ENCODE data around the gene CD274. TPM values are rescaled to one million over a fixed set of nuclear protein-coding genes. Genes with fewer than 3 reads are reported as not detected.

Gene CD274
- total RNA-seq, 3 donors from 2014 or later, result 2.6 to 5.4 (median 3.4) TPM

DNA sequence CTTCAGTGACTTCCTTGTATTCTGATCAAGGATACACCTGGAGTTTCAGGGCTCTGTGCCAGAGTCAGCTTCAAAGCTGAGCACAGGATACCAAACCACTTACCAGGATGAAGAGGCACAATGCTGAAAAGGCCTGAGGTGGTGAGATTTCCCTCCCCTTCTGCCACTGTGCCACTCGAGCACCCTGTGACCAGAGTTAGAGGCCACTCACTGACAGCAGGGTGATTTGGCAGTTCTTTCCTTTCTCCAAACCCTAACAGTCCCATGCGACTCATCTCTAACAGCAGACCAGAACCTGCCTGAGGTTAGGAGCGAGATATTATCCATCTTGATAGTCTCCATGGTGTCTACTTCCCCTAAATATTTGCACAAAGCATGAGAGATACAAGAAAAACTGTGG is 14.4 kb upstream of the CD274 start:
- DNase-seq, result peak in 1 of 3 donors; percentile 47
- Histone ChIP-seq H3K4me3 (no peak overlapping the region), H3K36me3 (ENCODE audit: low read depth) (no peaks in the 10 kb centered on the region), H3K4me1 (ENCODE audit: low read depth) (peaks cover 14% of the 10 kb centered on the region), H3K9me3 (no peaks in the 10 kb centered on the region)
- intact Hi-C loops (cut with DNase I, micrococcal nuclease), result no loop called here
- TF ChIP-seq, protein P1, sequence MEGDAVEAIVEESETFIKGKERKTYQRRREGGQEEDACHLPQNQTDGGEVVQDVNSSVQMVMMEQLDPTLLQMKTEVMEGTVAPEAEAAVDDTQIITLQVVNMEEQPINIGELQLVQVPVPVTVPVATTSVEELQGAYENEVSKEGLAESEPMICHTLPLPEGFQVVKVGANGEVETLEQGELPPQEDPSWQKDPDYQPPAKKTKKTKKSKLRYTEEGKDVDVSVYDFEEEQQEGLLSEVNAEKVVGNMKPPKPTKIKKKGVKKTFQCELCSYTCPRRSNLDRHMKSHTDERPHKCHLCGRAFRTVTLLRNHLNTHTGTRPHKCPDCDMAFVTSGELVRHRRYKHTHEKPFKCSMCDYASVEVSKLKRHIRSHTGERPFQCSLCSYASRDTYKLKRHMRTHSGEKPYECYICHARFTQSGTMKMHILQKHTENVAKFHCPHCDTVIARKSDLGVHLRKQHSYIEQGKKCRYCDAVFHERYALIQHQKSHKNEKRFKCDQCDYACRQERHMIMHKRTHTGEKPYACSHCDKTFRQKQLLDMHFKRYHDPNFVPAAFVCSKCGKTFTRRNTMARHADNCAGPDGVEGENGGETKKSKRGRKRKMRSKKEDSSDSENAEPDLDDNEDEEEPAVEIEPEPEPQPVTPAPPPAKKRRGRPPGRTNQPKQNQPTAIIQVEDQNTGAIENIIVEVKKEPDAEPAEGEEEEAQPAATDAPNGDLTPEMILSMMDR (IDR thresholded peaks at IDR 0.05), result no peak
- ATAC-seq, result no peak

DNA sequence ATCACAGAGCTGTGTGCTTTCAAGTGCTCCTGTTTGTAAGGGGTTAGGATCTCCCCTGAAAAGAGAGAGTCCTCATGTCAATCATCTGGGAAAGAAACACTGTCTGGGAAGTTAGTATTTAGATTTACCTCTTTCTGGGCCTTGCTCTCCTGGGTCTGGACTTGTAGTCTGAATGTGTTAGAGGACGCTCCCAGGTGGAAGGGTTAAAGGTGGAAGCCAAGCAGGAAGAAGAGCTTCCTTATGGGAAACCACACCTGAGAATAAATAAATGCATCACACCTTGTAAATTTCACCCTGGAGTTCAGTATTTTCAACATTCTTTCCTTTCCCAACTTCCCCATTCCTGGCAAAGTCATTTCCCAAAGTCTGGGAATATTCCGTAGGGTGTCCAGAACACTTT is 13.9 kb upstream of the CD274 start:
- DNase-seq (peak in 1 of 3 donors; percentile 54), ATAC-seq (peak; percentile 69)
- no peak overlapping the region for H3K4me3 ChIP-seq
- peaks cover 14% of the 10 kb centered on the region for H3K4me1 ChIP-seq (ENCODE audit: low read depth)
- TF ChIP-seq, protein P1 (IDR thresholded peaks at IDR 0.05), result no peak
- intact Hi-C loops (cut with DNase I, micrococcal nuclease), result no loop called here
- no peaks in the 10 kb centered on the region for H3K9me3 ChIP-seq
- no peaks in the 10 kb centered on the region for H3K36me3 ChIP-seq (ENCODE audit: low read depth)

GRCh38 chr9:5437254-5438216 is 12.8 kb upstream of the CD274 start, which contains the start of gene PLGRKT:
PLGRKT (minus strand) TSS chr9:5437925; CDS start chr9:5431977, 5,948 bp downstream.
- DNase-seq, result peak; percentile 96 to 98 (median 97)
- Histone ChIP-seq H3K4me1 (ENCODE audit: low read depth) (peaks cover 14% of the 10 kb centered on the region), H3K9me3 (no peaks in the 10 kb centered on the region), H3K36me3 (ENCODE audit: low read depth) (no peaks in the 10 kb centered on the region), H3K4me3 (peak within 1 kb of the TSS; percentile 33)
- intact Hi-C loops (cut with DNase I, micrococcal nuclease), result no loop called here
- TF ChIP-seq, protein P1 (IDR thresholded peaks at IDR 0.05), result peak; percentile 27
- ATAC-seq, result peak; percentile 96

DNA sequence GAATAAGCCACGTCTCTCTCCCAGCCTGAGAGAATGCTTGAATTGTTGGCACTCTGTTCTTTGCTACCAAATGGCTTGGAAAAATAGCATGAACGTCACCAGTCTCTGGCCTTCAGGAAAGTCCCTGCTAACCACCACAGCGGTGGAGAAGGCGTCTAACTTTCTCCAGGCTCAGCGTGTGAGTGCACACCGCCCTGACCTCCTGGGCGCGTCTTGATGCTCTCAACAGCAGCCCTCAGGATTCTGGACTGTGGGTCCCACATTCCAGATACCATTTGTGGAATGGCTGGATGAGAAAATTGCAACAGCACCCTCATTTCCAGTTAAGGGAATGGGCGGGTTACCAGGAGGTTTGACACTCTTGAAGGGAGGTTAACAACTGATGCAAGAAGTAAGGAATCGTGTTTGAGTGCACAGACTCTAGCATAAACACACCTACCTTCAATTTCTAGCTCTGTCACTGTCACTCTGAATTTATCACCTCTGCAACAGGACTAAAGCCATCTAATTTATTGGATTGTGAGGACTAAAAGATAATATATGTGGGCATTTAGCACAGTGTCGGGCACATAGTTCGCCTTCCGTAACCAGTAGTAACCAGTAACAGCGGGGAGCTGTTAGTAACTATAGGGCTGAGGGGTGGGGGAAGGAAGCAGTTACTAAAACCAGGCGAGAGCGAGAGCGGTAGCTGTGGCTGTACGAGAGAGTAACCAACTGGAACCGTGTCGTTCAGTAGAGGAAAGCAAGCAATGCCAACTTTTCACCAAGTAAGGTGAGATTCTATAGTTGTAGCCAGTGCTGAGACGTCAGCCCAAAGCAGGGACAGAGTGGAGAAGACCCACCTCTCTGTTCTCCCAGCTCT is 11.8 kb upstream of the CD274 start:
- peak; percentile 16 for ATAC-seq
- H3K36me3 ChIP-seq (ENCODE audit: low read depth), result no peaks in the 10 kb centered on the region
- peak; percentile 39 to 60 (median 56) for DNase-seq
- H3K4me1 ChIP-seq (ENCODE audit: low read depth), result peaks cover 14% of the 10 kb centered on the region
- peak overlapping the region; percentile 33 for H3K4me3 ChIP-seq
- TF ChIP-seq, protein P1 (IDR thresholded peaks at IDR 0.05), result no peak
- no peaks in the 10 kb centered on the region for H3K9me3 ChIP-seq
- intact Hi-C loops (cut with DNase I, micrococcal nuclease), result no loop called here

GRCh38 chr9:5440426-5440825 is 9.9 kb upstream of the CD274 start:
- intact Hi-C loops (cut with DNase I, micrococcal nuclease), result no loop called here
- Histone ChIP-seq H3K4me3 (no peak overlapping the region), H3K9me3 (no peaks in the 10 kb centered on the region), H3K4me1 (ENCODE audit: low read depth) (peaks cover 13% of the 10 kb centered on the region), H3K36me3 (ENCODE audit: low read depth) (no peaks in the 10 kb centered on the region)
- TF ChIP-seq, protein P1 (IDR thresholded peaks at IDR 0.05), result no peak
- DNase-seq (no peak), ATAC-seq (no peak)
